ENCODE data around the gene FRAT2.

The FRAT2 gene, protein sequence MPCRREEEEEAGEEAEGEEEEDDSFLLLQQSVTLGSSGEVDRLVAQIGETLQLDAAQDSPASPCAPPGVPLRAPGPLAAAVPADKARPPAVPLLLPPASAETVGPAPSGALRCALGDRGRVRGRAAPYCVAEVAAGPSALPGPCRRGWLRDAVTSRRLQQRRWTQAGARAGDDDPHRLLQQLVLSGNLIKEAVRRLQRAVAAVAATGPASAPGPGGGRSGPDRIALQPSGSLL

DNA sequence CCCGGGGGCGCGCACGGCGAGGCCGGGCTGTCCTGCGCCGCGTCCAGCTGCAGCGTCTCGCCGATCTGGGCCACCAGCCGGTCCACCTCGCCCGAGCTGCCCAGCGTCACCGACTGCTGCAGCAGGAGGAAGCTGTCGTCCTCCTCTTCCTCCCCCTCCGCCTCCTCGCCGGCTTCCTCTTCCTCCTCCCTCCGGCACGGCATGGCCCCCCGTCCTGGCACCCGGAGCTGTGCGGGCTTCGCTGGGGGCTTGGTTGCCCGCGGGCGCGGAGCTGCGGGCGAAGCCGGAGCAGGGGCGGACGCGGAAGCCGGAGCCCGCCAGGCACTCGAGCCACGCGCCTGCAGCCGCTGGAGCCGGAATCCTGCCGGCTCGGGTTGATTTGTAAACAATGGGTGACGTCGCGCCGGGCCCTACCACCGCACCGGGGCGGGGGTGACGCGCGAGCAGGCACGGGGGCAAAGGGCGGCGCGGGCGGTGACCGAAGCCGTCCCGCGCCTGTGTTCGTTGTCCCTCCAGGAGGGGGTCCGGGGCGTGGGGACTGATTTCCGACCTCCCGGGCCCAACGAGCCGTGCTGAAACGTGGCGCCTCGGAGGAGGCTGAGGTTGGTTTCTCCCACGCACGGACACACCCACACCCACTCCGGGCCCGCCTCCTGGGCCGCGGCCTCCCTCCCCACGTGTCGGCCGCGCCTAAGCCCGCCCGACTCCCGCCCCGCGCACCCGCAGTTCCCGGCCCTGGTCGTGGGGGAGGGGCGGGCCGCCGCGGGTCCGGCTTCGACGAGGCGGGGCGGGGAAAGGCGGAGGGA lies at the start of gene FRAT2:
Gene FRAT2, minus strand, starts transcription at position 360 of the 806 bp plus-strand sequence. Its CDS starts 157 bp downstream, at position 203.
- DNase-seq = no peak

DNA sequence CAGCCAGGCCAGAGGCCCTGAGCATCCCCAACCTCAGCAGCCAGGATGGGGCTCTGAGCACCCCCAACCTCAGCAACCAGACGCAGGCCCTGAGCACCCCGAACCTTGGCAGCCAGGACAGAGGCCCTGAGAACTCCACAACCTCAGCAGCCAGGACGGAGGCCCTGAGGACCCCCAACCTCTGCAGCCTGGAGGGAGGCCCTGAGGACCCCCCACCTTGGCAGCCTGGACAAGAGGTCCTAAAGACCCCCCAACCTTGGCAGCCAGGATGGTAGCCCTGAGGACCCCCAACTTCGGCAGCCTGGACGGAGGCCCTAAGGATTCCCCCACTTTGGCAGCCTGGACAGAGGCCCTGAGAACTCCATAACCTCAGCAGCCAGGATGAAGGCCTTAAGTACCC lies 49.6 kb upstream of the FRAT2 start:
- no peak for DNase-seq

DNA sequence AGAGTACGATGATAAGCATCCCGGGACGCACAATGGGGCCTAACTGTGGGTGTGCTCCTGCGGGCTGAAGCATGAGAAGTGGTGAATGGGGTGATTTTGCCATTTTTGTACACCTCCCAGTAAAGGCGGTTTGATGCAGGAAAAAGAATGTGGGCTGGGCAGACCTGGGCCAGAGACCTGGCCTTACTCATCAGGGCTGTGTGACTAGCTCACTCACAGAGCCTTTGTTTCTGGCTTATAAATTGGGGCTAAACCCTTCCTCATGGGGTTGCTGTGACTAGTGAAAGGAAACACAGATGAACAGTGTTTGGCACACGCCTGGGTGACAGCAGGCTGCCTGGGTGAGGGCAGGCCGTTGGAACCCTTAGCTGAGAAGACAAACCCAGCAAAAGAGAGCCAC lies 48.6 kb upstream of the FRAT2 start:
- no peak for DNase-seq

DNA sequence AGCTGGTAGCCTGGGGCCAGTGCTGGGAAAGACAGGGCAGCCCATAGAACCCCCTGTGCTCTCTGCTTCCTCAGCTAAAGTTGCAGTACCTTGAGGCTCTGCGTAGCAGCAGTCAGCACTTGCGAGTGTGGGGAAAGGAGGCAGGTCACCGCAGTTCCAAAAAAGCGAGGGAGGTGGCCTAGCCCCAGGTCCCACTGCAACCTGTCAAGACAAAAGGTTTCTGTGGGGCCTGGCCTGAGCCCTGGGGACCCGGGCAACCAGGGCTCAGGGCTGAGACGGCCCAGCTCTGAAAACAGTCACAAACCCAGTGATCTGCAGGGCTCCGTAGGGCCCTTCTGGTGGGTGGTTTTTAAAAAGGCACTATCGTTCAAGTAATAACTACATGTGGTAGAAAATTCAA lies 47.1 kb upstream of the FRAT2 start:
- no peak for DNase-seq

DNA sequence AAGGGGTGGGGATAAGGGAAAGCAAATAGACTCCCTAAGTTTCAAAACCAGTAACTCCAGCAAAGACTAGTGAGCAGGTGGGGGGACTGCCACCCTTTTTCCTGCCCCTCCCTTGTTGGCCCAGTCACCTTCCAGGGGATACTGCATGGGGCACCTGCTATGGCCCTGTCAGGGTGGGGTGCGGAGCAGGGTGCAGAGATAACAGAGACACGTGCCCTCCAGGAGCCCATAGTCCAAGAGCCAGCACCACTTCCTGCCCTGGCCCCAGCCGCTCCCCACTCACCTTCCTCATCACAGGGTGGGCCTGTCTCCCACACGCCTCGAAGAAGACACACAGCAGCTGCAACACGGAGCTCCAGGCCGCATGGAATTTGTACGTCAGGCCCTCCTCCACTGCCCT lies 46.0 kb upstream of the FRAT2 start:
- DNase-seq = no peak

DNA sequence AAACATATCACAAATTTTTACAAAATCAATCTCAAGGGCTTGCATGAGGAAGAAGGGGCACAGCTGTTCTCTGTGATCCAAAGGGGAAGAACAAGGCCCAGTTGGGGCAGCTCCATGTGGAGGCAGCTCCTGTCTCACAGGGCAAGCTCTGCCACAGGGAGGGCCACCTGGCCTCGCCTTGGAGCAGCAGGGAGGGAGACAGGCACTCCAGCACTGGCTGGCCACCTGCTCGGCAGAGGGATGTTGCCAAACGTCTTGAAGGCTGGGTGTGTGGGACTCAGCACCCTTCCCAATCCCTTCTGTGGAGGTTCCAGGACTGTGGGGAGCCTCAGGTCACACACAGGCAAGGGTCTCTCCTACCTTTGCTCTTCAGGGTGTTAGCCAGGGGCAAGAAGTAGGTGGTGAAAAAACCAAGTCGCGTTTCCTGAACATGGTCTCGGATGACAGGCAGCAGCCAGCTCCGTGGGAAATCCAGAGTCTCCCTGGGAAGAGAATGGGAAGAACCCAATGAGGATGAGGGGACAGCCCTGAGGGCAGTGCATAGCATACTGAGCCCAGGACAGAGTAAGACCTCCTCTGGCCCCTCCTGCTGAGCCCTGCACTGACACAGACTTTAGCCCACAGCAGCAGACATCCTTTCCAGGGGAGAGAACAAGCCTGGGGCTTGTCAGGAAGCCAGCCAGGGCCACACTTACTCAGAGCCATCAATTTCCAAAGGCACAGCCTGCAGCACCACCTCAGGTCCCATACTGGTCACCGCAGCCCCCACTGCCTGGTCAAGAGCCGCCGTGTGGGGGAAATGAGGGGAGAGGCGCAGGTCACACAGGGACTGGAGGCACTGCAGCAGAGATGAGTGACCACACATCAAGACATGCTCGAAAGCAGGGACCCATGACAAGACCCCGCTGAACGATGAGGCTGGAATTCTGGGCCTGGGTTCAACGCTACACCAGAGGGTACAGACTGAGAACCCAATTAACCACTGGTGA lies 44.7 kb upstream of the FRAT2 start:
- no peak for DNase-seq

DNA sequence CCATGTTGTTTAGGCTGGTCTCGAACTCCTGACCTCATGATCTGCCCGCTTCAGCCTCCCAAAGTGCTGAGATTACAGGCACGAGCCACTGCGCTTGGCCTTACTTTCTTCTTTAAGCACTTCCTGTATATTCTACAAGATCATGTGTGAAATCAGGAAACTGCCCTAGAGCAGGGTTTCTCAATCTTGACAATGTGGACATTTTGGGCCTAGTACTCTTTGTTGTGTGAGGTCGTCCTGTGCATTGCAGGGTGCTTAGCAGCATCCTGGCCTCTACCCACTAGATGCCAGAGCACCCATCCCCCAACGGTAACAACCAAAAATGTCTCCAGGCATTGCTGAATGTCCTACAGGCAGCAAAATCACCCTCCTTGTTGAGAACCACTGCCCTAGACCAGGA lies 41.9 kb upstream of the FRAT2 start:
- no peak for DNase-seq

DNA sequence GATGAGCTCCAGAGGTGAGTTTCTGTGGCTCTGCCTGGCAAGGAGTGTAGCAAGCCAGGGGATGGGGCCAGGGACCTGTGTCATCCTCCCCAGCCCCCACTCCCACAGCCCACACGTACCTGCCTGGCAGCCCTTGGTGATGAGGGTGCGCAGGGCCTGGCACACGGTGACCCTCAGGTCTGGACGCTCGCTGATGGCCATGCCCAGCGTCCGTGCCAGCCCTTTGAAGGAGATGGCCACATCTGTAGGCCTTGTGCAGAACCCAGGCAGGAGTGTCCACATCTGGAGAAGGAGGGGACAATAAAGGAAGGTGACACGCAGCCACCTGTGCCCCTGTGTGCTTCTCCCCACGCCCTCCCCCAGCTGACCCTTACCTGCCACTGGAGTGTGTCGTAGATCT lies 38.9 kb upstream of the FRAT2 start:
- DNase-seq = no peak

DNA sequence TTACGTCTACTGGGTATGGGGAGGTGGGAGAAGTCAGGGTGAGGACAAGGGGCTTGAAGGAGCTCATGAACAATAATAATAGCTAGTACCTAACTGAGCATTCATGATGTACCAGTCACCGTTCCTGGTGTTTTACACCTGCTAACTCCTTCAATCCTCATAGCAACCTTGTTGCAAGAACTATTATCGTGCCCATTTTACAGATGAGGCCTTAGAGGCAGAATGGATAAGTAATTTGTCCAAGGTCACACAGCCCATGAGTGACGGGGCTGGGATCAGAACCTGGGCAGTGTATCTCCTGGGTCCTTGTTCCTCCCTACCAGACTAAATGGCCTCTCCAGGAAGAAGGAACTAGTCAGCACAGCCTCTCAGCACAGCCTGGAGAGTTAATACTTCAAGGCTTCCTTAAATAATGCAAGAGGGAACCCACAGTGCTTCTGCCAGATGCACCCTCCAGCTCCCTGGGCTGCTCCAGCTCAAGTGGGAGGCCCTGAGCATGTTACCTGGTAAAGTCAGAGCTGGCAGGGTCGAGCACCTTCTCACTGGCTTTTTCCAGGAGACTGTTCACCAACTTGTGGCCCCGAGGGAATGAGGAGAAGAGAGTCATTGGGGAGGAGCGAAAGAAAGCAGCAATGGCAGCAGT lies 37.8 kb upstream of the FRAT2 start:
- DNase-seq = no peak

DNA sequence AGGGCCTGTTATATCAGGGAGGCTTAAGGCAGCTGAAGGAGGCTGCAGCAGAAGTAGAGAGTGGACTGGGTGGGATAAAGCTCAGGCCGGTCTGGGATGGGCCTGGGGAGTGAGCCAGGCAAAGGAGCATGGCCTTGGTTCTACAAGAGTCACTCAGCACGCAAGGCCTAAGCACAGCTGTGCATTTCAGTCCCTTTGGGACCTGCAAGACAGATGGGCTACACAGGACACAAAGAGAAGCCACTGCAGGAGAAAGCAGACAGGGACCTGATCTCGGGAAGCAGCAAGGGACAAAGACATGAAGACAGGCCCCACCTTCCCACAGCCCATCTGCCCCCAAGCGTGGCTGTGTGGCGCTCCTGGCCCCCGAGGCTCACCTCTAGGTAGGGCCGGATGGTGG lies 37.2 kb upstream of the FRAT2 start:
- peak; percentile 0 for DNase-seq

DNA sequence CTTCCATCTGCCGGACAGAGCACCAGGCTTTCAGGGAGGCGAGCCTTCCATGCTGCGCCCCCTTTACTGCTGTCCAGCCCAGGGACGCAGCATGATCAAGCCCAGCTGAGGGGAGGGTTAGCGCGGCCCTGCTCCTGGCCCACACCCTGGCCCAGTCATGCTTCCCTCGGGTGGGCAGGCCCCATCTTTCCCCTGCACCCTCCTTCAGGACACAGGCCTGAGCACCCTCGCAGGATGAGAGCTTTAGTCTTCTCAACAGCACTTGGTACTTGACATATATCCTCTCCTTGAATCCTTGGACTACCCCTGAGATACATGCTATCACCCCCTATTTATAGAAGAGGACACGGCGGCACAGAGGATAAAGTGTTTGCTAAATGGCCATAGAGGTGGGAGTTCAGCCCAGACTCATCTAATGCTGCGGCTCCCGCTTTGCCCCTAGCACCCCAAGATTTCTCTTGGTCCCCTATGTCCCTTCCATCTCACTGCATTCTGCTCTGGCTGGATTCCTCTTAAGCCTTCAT lies 32.7 kb upstream of the FRAT2 start:
- DNase-seq = no peak

DNA sequence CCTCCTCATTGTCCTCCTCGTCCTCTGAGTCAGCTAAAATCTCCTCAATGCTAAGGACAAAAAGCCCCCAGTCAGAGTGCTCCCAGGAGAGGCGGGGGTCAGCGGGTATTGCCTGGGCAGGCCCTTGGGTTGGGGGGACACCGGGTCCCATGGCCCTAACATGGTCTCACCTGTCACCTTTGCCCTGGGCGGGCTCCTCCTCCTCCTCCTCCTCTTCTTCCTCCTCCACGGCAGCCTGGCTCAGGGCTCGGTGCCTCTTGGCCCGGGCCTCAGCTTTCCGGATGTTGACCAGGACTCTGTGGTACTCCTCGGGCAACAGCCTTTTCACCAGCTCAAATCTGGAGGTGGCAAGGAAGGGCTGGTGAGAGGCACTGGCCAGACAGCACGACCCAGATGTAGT lies 32.0 kb upstream of the FRAT2 start:
- DNase-seq = no peak

DNA sequence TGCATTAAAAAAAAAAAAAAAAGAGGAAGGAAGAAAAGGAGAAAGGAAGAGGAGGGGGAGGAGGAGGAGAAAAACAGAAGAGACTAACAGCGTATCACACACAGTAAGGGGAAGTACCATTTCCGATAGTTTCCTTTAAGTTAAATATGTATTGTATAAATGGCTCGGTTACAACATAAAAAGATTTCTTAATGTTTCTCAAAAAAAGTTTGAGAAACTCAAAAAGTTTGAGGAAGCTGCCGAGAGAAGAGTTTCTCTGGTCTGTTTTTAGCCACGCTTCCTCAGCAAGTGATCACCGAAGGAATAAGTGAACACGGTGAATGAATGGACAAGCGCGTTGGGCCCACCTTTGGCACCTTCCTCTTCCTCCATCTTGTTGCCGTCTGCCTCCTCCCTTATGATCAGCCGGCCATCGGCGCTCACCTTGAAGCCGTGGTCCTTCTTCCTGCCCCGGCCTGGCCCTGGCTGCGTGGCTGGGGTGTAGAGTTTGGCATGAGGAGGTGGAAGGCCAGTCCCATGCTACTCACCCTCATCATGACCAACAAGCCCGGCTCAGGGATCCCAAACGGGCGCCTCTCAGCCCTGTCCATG lies 31.3 kb upstream of the FRAT2 start:
- DNase-seq = no peak

DNA sequence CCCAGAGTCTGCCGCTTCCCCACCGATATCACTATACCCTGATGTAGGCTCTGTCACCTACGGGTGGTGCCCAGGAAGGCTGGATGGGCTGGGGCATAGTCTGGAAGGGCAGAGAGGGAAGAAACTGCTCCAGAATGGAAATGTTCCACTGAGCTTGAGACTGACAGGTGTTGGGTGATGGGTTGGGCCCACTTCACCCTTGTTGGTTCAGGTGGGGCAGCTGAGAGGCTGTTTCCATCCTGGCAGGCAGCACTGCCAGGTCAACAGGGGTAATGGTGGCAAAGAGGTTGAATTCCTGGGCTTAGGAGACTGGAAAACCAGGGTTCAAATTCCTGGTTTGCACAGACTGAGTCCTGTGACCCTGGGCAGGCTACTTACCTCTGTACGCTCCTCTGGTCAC lies 28.5 kb upstream of the FRAT2 start:
- no peak for DNase-seq

DNA sequence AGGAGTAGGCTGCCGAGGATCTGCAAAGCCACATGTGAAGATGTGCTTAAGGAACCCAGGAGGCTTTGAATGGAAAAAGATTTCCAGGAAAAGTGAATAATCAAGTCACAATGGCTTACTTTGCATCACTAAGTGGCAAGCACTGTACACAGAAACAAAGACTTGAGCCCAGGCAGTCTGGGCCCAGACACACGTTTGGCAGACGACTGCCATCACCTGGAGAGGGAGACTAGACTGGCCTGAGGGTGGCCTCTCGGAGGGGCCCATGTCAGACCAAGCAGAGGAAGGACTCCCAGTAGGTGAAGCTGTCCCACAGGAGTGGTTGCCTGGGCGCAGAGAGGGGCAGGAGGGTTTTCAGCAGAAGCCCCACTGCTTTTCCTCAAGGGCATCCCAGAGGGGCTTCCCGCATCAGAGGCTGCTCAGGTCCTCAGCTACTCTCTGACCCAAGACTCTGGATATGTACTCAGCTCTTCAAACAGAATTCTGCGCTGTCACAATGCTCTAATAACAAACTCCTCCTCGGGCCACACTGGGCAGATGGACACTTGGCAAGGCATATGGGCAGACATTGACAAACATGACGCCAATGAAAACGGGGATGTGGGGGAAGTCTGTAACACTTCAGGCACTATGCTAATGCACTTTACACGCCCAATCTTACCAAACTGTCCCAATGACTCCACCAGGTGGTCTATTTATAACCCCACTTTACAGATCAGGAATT lies 27.9 kb upstream of the FRAT2 start:
- no peak for DNase-seq

DNA sequence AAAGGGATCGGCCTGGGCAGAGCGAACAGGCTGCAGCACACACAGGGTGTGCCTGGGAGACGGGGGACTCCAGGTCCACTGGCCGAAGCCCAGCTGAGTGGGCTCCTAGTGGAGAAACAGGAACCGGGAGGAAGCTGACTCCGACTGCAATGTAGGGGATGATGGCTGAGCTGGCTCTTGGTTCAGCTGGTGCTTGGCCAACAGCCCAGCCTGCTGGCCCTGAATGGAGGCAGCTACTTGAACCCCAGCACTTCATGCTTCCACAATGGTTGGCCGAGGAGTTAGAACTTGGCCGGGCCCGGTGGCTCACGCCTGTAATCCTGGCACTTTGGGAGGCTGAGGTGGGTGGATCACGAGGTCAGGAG lies 27.0 kb upstream of the FRAT2 start:
- DNase-seq = no peak

DNA sequence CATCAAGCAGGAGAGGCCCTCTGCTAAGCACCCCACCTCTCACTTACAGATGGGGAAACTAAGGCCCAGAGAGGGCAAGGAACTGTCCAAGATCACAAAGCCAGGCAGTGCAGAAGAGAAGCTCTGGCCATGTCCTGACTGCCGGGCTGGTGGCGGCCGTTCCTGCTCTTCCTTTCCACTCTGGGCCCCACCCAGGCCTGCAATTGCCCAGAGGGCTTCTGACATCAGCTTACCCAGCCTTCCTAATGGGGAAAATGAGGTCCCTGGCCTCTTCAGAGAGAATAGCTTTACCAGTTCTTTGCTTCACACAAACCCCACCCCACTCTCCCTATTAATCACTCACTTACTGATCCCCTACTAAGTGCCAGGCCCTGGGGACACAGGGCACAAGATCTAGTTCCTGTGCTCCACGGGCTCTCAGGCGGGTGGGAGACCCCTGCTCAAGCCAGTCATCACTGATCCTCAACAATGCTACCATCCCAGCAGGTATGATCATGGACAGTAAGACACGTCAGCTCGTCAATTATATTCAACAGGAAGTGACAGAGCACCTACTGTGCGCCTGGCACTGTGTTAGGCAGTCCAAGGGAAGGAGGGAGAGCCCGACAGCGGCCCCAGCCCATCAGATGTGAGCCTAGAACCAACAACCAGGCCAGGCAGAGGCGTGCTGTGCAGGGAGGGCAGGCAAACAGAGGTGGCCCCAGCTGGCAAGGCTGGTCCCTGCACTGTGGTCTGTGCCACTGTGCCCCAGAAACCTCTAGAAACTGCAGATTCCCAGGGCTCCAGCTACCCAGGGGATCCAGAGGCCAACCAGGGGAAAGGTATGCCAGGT lies 26.4 kb upstream of the FRAT2 start:
- no peak for DNase-seq

DNA sequence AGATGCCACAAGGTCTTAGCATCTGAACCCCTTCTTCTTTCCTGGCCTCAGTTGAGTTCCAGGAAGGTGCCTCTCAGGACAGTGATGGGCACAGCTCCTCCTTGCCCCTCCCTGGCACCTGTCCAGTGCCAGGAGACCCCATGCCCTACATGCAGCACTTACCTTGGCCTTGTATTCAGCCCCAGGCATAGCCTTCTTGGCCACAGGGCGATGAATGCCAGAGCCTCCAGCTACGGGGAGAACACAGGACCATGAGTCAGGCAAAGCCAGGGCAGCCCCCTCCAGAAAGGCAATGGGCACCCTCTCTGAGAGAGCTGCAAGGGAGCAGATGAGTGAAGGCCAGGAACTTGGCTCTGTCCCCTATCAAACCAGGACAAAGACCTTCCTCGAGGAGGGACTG lies 24.3 kb upstream of the FRAT2 start:
- no peak for DNase-seq

DNA sequence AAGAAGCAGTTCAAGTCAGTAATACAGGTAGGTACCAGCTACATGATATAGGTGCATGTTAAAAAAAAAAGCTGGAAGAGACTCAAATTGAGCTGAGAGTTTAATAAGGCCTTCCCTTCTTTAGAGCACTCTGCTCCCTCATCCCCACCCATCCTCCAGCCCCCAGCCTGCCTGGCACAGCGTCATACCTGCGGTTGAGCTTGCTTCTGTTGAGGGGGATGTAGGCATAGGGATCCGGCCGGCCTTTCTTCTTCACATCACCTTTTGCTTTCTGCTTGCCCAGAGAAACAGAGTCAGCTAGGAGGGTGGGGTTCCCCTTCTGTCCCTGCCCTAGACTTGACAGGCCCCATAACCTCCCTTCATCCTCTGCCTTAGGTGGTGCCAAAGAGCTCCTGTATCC lies 23.8 kb upstream of the FRAT2 start:
- DNase-seq = no peak

DNA sequence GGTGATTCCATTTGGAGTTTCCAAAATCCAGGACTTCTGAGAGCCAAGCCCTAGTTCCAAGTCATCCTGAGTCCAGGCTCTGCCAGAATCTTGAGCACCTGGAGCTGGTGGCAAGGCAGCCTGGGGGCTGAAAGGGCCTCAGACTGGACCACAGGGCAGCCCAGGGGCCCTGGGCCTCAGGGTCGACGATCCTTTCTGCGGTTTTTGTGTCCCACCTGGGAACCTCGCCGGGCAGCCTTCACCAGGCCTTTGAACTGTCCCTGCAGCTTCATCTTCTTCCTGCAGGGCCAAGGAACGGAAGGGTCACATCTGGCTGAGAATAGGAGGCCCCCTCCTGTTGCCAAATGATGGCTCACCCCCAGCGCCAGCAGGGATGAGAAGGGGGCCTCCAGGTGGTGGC lies 22.4 kb upstream of the FRAT2 start:
- DNase-seq = no peak

Data from NCI-H524 treated with DMSO at 0.1 percent for 48 hours (cell line).